22Rv1 (cell line): ENCODE results near the gene MBD1.
"Not testable (repeated sequence)": the region's sequence is repeated elsewhere in the genome, so short reads cannot be mapped to it uniquely, and the experiment has no call there.

Experiments
- CTCF ChIP-seq: fragments of 450-650 bp; IDR thresholded peaks from 2 replicates; pipeline ENCODE4 v1.5.1; 2017; ENCODE audit warnings: mild to moderate bottlenecking
- ZFX ChIP-seq: fragments of 450-650 bp; IDR thresholded peaks from 2 replicates; pipeline ENCODE4 v1.6.1; 2017; ENCODE audit warnings: antibody characterized with exemption, borderline replicate concordance

- TF ChIP-seq CTCF, ZFX: not testable (repeated sequence)
Observed at GRCh38 chr18:50241768-50242167, 39.6 kb downstream of the MBD1 start.
